22Rv1 (cell line): ENCODE measurements around the gene LHFPL2.

ENCODE experiments used
- H3K27ac ChIP-seq: fragments of 450-650 bp; 2 replicates; pipeline ENCODE4 v1.5.1; 2017
- CTCF ChIP-seq: fragments of 450-650 bp; IDR thresholded peaks from 2 replicates; pipeline ENCODE4 v1.5.1; 2017; ENCODE audit warnings: mild to moderate bottlenecking
- ZFX ChIP-seq: fragments of 450-650 bp; IDR thresholded peaks from 2 replicates; pipeline ENCODE4 v1.6.1; 2017; ENCODE audit warnings: antibody characterized with exemption, borderline replicate concordance

Gene LHFPL2

DNA sequence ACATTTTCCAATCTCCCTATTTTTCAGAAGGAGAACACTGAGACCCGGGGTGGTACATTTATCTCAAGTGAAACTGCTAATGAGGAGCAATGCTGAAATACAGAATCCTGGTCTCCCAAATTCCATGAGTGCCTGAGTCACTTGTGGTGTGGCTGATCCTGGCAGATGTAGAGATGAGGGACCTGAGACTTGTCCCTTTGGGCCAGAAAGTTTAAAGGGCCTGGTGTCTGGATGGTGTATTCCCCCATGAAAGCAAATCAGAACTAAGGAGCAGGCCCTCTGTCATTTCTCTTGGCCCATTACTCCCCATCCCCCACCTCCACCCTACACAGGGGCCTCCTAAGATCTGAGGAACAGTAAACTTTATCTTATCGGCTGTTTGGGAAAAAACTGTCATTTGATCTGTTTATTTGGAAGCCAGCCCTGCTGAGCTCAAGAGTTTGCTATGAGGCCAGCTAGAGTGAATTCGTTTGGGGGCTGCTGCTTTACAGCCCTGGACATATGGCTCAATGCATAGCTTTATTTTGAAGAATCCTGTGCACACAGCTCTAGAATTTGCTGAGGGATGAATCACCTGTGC is 140.3 kb downstream of the LHFPL2 start:
- TF ChIP-seq ZFX (no peak), CTCF (no peak)
- H3K27ac ChIP-seq, result no peak overlapping the region

GRCh38 chr5:78507531-78507930 is 141.0 kb downstream of the LHFPL2 start:
- no peak overlapping the region for H3K27ac ChIP-seq
- no peak for TF ChIP-seq CTCF
- no peak for TF ChIP-seq ZFX

- no peak for TF ChIP-seq ZFX
- no peak overlapping the region for H3K27ac ChIP-seq
These were observed 142.1 kb downstream of the LHFPL2 start for GRCh38 chr5:78506261-78507024.

GRCh38 chr5:78505860-78506259 is 142.7 kb downstream of the LHFPL2 start:
- H3K27ac ChIP-seq, result no peak overlapping the region
- TF ChIP-seq ZFX (no peak), CTCF (no peak)

DNA sequence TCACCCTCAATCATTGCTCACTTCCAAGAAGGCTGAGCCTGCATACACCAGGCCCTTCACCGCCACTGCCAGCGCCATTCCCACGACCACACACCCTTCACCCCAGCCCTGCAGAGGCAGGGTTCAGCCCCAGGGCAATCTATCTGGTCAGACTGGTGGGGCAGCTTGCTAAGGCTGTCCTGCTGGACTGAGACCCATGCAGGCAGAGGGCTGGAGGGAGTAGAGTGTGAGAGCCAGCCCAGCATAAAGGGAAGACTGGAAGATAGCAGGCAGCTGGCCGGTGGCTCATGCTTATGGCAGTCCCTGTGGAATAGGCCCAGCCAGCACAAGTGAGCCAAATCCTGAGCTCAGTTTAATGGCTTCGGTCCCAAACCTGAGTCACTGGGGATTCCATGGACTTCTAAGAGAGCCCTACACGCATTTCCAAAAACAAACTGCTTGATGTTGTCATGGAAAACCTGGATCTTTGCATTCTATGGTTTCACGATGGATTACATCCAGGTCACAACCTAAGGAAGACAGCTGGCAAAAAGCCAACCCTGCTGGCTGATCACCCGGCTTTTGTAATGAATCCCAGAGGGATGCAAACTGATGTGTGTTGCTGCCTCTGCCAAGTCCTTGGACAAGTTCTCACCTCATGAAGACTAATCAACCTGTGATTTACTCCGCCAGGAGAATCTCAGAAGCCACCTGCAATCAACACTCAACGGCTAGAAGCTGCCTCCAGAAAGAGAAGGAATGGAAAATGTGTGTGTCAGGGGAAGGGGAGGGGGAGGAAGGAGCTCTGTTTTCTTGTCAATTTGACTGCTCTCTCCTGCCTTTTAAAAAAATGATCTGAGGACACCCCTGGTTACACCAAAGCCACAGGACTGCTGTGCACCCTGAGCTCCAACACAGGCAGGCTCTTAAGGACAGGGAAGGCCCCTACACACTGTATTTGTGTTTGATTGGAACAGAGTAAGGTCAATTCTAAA is 143.6 kb downstream of the LHFPL2 start:
- H3K27ac ChIP-seq, result no peak overlapping the region
- TF ChIP-seq CTCF (no peak), ZFX (no peak)

GRCh38 chr5:78503958-78504653 is 144.5 kb downstream of the LHFPL2 start:
- TF ChIP-seq ZFX (no peak), CTCF (no peak)
- H3K27ac ChIP-seq, result no peak overlapping the region
